Gastroesophageal sphincter (tissue), 3 donors: ENCODE data around the gene EEIG2.

Source experiments
- POLR2A ChIP-seq, 2 donors: fragments of 450-650 bp; IDR thresholded peaks; one replicate each; pipeline ENCODE4 v1.6.1; 2017; ENCODE audit warnings: antibody characterized with exemption in 2 of 2, mild to moderate bottlenecking in 2 of 2, moderate library complexity in 1 of 2
- POLR2AphosphoS5 ChIP-seq: sonication (generic); formaldehyde crosslinking; IDR thresholded peaks from one replicate; pipeline ENCODE4 v1.6.1; 2017; ENCODE audit warnings: antibody characterized with exemption
- TF ChIP-seq, protein P1 (sequence below), 4 experiments: fragments of 200-600 bp in 2 of 4; fragments of 450-650 bp in 2 of 4; sonication (generic) in 1 of 4; IDR thresholded peaks; one replicate each; pipeline ENCODE4 v1.5.1; 2017 to 2019; ENCODE audit warnings: antibody characterized with exemption in 4 of 4, mild to moderate bottlenecking in 2 of 4, moderate library complexity in 2 of 4

DNA sequence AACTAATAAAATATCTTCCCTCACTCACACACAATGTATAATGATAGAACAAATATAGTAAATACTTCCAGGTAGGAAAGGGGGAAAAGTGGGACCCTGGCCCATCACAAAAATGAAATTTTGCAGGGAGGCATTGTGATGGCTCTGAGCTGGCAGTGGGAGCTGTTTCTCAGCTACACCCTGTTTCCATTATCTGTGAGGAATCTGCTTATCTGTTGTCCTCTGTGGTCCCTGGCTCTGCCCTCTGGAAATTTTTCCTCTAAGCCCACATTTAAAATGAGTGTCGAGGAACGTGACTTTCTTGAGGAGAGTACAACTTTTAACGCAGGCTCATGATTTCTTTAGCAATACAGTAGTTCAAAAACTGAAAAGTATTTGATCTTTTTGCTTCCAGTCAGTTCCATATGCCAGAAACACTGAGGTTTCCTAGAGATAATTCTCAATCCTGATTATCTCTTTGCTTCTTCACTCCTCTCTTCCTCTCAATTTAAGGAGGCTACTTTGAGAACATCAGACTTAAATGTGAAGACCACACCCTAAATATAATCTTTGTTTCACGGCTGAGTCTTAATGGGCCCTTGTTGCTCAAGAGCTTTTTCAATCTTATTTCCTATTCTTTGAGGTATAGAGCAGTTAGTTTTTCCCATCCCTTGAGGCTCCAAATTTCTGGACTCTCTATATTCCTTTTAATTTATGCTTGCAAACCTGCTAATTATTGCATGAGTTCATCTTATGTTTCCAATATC, 5.0 kb upstream of the EEIG2 start:
- TF ChIP-seq, protein P1, sequence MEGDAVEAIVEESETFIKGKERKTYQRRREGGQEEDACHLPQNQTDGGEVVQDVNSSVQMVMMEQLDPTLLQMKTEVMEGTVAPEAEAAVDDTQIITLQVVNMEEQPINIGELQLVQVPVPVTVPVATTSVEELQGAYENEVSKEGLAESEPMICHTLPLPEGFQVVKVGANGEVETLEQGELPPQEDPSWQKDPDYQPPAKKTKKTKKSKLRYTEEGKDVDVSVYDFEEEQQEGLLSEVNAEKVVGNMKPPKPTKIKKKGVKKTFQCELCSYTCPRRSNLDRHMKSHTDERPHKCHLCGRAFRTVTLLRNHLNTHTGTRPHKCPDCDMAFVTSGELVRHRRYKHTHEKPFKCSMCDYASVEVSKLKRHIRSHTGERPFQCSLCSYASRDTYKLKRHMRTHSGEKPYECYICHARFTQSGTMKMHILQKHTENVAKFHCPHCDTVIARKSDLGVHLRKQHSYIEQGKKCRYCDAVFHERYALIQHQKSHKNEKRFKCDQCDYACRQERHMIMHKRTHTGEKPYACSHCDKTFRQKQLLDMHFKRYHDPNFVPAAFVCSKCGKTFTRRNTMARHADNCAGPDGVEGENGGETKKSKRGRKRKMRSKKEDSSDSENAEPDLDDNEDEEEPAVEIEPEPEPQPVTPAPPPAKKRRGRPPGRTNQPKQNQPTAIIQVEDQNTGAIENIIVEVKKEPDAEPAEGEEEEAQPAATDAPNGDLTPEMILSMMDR (IDR thresholded peaks at IDR 0.05), result no peak
- no peak for TF ChIP-seq POLR2A (IDR thresholded peaks at IDR 0.05)
- no peak for TF ChIP-seq POLR2AphosphoS5
